GM21515 (cell line): Measurements from ENCODE around the gene SLC16A14.
"Not testable (repeated sequence)": the region's sequence is repeated elsewhere in the genome, so short reads cannot be mapped to it uniquely, and the experiment has no call there.

Experiments used
- ATAC-seq: cut with Tn5 transposase; IDR thresholded peaks from one replicate; pipeline ENCODE4 v1.9.1; 2021; ENCODE audit not compliant: unreplicated experiment

SLC16A14 gene, protein sequence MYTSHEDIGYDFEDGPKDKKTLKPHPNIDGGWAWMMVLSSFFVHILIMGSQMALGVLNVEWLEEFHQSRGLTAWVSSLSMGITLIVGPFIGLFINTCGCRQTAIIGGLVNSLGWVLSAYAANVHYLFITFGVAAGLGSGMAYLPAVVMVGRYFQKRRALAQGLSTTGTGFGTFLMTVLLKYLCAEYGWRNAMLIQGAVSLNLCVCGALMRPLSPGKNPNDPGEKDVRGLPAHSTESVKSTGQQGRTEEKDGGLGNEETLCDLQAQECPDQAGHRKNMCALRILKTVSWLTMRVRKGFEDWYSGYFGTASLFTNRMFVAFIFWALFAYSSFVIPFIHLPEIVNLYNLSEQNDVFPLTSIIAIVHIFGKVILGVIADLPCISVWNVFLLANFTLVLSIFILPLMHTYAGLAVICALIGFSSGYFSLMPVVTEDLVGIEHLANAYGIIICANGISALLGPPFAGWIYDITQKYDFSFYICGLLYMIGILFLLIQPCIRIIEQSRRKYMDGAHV

DNA sequence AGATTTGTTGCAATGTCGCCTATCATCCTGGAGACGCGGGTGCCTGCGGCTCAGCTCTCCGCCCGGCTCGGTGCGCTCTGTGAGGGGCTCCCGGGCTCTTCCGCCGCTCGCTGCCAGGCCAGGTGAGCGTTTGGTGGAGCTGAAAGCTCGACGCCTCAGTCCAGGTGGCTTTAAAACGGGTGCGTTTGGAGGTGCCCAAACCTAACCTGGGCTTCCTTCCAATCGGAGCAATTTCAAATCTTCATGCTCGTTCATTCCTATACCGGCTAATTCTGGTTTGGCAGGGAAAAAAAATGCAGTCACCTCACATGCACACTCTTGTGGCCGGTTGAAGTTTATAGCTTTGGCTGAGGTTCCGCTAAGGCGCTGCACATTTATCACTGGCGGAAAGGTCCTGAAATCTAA is at the start of gene SLC16A14:
Gene SLC16A14 (minus strand): TSS at position 274 of the 405 bp plus-strand sequence. CDS start 9,572 bp downstream, outside the sequence.
- ATAC-seq = no peak

DNA sequence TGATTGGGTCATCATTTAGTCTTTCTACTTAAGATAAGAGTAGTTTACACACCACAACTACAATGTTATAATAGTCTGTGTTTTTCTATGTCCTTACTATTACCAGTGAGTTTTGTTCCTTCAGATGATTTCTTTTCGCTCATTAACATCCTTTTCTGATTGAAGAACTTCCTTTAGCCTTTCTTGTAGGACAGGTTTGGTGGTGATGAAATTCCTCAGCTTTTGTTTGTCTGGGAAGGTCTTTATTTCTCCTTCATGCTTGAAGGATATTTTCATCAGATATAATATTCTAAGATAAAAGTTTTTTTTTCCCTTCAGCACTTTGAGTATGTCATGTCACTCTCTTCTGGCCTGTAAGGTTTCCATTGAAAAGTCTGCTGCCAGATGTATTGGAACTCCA is 38.0 kb upstream of the SLC16A14 start:
- ATAC-seq = no peak

- not testable (repeated sequence) for ATAC-seq
Measured at GRCh38 chr2:230101967-230102366, 33.2 kb upstream of the SLC16A14 start.

DNA sequence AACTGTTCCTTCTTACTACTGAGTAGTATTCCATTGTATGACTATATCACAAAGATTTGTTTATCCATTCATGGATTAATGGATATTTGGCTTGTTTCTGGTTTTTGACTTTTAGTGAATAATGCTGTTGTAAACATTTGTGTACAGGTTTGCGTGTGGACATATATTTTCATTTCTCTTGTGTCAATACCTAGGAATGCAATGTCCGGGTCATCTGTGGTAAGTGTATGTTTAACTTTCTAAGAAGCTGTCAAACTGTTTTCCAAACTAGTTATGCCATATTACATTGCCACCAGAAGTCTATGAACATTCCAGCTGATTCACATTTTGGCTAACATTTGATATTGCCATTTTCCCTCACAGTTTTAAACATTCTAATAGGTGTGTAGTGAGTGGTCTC is 29.1 kb upstream of the SLC16A14 start:
- no peak for ATAC-seq

DNA sequence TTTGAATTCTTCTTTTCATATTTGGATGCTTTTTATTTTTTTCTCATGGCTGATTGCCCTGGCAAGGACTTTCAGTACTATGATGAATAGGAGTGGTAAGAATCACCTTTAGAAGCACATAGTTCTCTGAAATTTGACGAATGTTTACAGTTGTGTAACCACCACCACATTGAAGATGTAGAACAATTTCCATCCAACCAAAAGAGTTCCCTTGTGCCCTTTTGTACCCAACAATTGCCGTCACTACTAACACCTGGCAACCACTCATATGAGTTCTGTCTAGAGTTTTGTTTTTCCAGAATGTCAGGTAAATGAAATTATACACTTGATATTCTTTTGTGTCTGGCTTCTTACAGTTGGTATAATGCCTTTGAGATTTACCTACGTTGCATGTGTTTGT is 28.7 kb upstream of the SLC16A14 start:
- ATAC-seq = no peak

- no peak for ATAC-seq
Measured at GRCh38 chr2:230090967-230091366, 22.2 kb upstream of the SLC16A14 start.

- ATAC-seq = no peak
Measured at GRCh38 chr2:230085201-230085600, 16.5 kb upstream of the SLC16A14 start.

- ATAC-seq = no peak
Measured at GRCh38 chr2:230077851-230078547, 9.3 kb upstream of the SLC16A14 start.

- ATAC-seq = no peak
Measured at GRCh38 chr2:230076819-230077218, 8.1 kb upstream of the SLC16A14 start.

DNA sequence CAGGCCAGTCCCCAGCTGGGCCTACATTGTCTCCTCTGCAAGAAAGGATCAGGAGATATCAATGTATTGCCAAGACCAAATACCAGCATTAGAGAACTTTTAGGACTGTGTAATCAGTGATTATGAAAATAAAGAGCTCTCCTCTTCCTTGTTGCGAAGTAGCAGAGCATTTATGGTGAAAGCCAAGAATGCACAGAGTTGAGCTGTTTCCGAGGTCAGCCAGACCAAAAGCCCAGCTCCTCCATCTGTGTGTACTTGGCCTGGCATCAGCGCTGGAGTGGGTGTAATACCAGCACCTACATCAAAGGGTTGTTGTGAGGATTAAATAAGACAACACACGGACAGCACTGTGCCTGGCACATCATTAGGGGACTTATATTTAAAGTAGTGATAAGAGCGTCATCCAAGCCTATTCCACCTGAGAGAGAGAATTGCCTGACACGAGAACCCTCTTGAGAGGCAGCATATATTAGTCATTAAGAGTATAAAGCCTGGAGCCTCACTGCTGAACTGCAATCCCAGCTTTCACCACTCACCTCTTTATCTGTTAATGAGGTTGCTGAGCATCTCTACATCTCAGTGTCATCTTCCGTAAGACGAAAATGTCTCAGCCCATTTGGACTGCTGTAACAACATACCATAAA is 7.4 kb upstream of the SLC16A14 start:
- ATAC-seq = no peak

GRCh38 chr2:230071421-230071820 is 2.7 kb upstream of the SLC16A14 start:
- ATAC-seq = no peak

DNA sequence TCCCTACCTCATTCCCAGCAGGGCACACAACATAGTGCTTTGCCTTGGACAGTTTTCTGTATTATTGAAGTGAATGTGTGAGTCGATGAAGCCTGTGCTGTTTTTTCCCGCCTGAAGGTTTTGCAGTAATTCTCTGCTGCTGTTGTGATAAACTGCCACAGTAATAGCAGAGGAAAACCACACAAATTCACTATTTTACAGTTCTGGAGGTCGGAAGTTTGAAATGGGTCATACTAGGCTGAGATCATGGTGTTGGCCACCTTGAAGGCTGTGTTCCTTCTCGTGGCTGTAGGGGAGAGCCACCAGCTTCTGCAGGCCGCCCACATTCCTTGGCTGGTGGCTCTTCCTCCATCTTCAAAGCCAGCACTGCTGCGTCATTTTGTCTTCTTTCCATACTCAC is 678 bp upstream of the SLC16A14 start:
- no peak for ATAC-seq

GRCh38 chr2:230068016-230068650 is 591 bp downstream of the SLC16A14 start:
- ATAC-seq = no peak

DNA sequence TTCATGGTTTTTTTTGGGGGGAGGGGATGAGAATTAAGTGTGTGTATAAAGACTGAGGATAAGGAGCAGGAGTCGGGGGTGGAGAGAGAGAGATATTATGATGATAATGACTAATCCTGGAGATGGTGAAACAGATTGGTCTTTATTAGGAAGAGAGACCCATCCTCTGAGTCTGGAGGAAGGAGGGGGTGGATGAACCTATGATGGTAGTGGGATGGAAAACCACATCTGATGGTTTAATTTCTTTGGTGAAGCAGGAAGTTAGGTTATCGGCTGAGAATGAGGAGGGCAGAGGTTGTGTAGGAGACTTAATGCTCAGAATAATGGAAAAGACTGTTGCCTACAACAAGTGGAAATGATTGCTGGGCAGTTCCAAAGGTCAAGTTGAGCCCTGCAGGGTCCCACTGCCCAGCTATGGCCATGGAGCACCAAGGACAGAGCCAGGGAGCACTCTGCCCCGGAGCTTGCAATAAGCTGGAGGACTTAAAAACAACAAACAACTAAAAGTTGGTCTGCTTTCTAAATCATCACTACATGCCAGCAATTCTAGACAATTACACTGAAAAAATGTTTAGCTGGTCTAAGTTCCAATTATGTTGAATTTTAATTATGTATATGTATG is 7.9 kb downstream of the SLC16A14 start:
- no peak for ATAC-seq

GRCh38 chr2:230053753-230054478 is 14.8 kb downstream of the SLC16A14 start:
- no peak for ATAC-seq

DNA sequence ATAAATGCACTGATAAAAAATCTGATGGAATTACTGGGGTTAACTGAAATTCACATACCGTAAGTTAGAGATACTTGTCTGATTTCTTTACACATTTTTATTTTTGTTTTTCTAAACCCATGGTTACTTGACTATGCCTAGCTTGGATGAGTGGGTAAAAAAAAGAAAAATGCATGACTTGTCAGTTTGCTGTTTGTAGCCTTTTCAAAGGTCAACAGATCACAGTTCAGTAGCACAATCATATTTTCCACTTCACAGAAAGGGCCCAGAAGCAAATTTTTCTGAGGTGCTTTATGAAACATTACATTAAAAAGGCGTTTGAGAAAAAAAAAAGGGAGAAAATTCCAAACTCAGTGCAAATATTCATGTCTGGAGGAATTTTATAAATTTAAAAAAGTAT is 16.4 kb downstream of the SLC16A14 start:
- no peak for ATAC-seq

GRCh38 chr2:230050136-230050535 is 18.6 kb downstream of the SLC16A14 start:
- no peak for ATAC-seq

- no peak for ATAC-seq
Measured at GRCh38 chr2:230048010-230048671, 20.6 kb downstream of the SLC16A14 start.

DNA sequence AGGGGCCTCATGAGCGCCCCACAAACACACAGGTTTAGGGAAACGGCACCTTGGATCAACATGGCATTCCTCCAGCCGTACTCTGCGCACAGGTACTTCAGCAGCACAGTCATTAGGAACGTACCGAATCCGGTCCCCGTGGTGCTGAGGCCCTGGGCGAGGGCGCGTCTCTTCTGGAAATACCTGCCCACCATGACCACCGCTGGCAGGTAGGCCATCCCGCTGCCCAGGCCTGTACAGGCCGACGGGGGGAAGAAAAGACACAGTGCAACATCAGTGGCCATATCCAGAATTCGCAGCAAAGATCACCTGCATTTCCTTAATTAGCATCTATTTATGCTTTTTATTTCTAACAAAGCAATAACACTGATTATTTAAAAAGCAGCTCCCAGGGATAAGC is 22.2 kb downstream of the SLC16A14 start:
- no peak for ATAC-seq

- no peak for ATAC-seq
Measured at GRCh38 chr2:230043461-230043860, 25.3 kb downstream of the SLC16A14 start.
